Thoracic aorta (tissue), 2 donors: ENCODE data around the gene ARL15. TPM values are rescaled to one million over a fixed set of nuclear protein-coding genes. Genes with fewer than 3 reads are reported as not detected.

Experiments
- ATAC-seq: fragments of 150-250 bp; one replicate; pipeline ENCODE4 v1.8.0; 2017; ENCODE audit warnings: low read depth; ENCODE audit not compliant: insufficient number of reproducible peaks, low FRiP score
- DNase-seq: peaks from one replicate; pipeline ENCODE4 v3.0.0-alpha.2; 2020; ENCODE audit warnings: low spot score
- H3K27ac ChIP-seq, 2 donors: fragments of 200-600 bp; sonication (generic); 1 replicate in 1 of 2; 2 replicates in 1 of 2; pipeline ENCODE4 v1.5.1; 2016; ENCODE audit warnings: mild to moderate bottlenecking in 2 of 2, moderate library complexity in 2 of 2
- H3K27me3 ChIP-seq: fragments of 200-600 bp; sonication (generic); replicated peaks from 2 replicates; pipeline ENCODE4 v1.6.0; 2016; ENCODE audit warnings: mild to moderate bottlenecking; ENCODE audit not compliant: insufficient read depth
- H3K36me3 ChIP-seq: fragments of 200-600 bp; sonication (generic); one replicate; pipeline ENCODE4 v1.5.1; 2016
- H3K4me1 ChIP-seq, 2 donors: fragments of 200-600 bp; sonication (generic); 1 replicate in 1 of 2; 2 replicates in 1 of 2; pipeline versions ENCODE4 v1.5.1 to v1.6.0; 2016; ENCODE audit warnings: low read depth in 2 of 2, mild to moderate bottlenecking in 1 of 2; ENCODE audit not compliant: control insufficient read depth in 1 of 2
- H3K4me3 ChIP-seq: fragments of 200-600 bp; sonication (generic); 2 replicates; pipeline ENCODE4 v1.5.1; 2016; ENCODE audit warnings: mild to moderate bottlenecking
- H3K9me3 ChIP-seq: fragments of 200-600 bp; sonication (generic); 2 replicates; pipeline ENCODE4 v1.5.1; 2016
- total RNA-seq, 2 donors: library from RNA; depleted of rRNA; stranded (reverse); fragments of >200 nt; gene quantifications; one replicate each; pipeline versions ENCODE4 v1.1.0 to v1.2.3, GENCODE V29; 2016
- TF ChIP-seq, protein P1 (sequence below): fragments of 200-600 bp; sonication (generic); IDR thresholded peaks from one replicate; pipeline ENCODE4 v1.5.1; 2019; ENCODE audit warnings: antibody characterized with exemption

ARL15 gene
- total RNA-seq, 2 donors from 2014 or later, result 23.6 to 36.8 TPM

DNA sequence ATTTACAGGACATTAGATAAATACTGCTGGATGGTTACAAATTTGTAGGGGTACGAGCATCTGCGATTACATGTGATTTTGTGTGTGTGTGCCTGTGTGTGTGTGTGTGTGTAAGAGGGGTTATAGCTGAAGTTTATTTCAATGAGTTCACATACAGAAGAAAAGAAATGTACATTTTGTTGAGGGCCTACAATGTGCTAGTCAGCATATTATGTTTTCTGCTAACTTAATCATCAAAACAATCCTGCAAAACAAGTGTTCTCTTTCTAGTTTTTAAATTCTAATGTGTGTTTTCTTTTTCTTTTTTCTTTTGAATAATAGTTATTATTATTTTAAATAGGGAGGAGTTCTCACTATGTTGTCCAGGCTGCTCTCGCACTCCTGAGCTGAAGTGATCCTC, 305.7 kb downstream of the ARL15 start:
- H3K4me1 ChIP-seq, result peaks cover 0 to 8% of the 10 kb centered on the region in 2 donors
- H3K9me3 ChIP-seq, result no peaks in the 10 kb centered on the region
- H3K27me3 ChIP-seq, result no peaks in the 10 kb centered on the region
- no peak for ATAC-seq
- H3K27ac ChIP-seq, result no peak overlapping the region
- no peak overlapping the region for H3K4me3 ChIP-seq
- no peaks in the 10 kb centered on the region for H3K36me3 ChIP-seq
- DNase-seq, result no peak
- TF ChIP-seq, protein P1, sequence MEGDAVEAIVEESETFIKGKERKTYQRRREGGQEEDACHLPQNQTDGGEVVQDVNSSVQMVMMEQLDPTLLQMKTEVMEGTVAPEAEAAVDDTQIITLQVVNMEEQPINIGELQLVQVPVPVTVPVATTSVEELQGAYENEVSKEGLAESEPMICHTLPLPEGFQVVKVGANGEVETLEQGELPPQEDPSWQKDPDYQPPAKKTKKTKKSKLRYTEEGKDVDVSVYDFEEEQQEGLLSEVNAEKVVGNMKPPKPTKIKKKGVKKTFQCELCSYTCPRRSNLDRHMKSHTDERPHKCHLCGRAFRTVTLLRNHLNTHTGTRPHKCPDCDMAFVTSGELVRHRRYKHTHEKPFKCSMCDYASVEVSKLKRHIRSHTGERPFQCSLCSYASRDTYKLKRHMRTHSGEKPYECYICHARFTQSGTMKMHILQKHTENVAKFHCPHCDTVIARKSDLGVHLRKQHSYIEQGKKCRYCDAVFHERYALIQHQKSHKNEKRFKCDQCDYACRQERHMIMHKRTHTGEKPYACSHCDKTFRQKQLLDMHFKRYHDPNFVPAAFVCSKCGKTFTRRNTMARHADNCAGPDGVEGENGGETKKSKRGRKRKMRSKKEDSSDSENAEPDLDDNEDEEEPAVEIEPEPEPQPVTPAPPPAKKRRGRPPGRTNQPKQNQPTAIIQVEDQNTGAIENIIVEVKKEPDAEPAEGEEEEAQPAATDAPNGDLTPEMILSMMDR, result no peak

DNA sequence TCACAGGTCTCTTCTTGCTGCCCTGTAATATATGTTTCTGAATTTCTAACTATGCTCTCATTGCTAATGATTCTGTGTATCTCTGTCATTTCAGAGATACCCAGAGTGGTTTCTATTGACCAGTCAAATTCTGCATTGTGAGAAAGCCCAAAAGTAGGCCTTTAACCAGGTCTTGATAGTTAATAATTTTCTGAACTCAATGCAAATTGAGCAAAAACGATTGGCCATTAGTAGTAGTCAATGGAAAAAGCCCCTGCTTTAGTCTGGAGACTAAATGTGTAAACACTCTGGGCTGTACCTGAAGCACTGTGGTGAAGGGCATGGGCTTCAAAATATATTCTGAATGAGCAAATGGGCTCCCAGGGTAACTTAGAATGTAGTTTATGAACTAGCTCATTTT, 307.6 kb downstream of the ARL15 start:
- H3K27me3 ChIP-seq, result no peaks in the 10 kb centered on the region
- no peaks in the 10 kb centered on the region for H3K9me3 ChIP-seq
- ATAC-seq (no peak), DNase-seq (no peak)
- no peaks in the 10 kb centered on the region for H3K36me3 ChIP-seq
- no peak overlapping the region for H3K27ac ChIP-seq
- H3K4me1 ChIP-seq, result peaks cover 0 to 8% of the 10 kb centered on the region in 2 donors
- TF ChIP-seq, protein P1, result no peak
- no peak overlapping the region for H3K4me3 ChIP-seq

GRCh38 chr5:54001976-54002775, 308.2 kb downstream of the ARL15 start:
- DNase-seq (no peak), ATAC-seq (no peak)
- Histone ChIP-seq H3K27me3 (no peaks in the 10 kb centered on the region), H3K4me1 (peaks cover 0 to 8% of the 10 kb centered on the region in 2 donors), H3K4me3 (no peak overlapping the region), H3K9me3 (no peaks in the 10 kb centered on the region), H3K27ac (no peak overlapping the region), H3K36me3 (no peaks in the 10 kb centered on the region)
- TF ChIP-seq, protein P1, result no peak

DNA sequence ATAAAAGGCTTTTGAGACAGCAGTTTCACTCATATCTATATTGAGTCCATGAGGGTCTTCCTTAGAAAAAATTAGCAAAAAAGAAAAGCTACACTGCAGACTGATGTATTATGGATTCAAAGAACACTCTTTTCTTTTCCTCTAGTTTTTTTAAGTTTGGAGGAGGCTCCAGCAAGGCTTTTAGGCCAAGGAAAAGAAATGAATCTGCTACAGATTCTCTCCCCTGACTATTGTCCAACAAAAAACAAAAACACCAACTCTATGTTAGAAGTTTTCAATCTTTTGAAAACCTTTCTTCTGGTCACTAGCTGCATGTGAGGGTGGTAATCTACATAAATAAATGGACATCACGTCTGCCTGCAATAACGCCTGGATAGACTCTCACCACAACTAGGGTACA, 310.4 kb downstream of the ARL15 start:
- Histone ChIP-seq H3K27ac (no peak overlapping the region), H3K27me3 (no peaks in the 10 kb centered on the region), H3K4me1 (peaks cover 0 to 8% of the 10 kb centered on the region in 2 donors), H3K36me3 (no peaks in the 10 kb centered on the region), H3K4me3 (no peak overlapping the region), H3K9me3 (no peaks in the 10 kb centered on the region)
- ATAC-seq (no peak), DNase-seq (no peak)
- TF ChIP-seq, protein P1, result no peak

DNA sequence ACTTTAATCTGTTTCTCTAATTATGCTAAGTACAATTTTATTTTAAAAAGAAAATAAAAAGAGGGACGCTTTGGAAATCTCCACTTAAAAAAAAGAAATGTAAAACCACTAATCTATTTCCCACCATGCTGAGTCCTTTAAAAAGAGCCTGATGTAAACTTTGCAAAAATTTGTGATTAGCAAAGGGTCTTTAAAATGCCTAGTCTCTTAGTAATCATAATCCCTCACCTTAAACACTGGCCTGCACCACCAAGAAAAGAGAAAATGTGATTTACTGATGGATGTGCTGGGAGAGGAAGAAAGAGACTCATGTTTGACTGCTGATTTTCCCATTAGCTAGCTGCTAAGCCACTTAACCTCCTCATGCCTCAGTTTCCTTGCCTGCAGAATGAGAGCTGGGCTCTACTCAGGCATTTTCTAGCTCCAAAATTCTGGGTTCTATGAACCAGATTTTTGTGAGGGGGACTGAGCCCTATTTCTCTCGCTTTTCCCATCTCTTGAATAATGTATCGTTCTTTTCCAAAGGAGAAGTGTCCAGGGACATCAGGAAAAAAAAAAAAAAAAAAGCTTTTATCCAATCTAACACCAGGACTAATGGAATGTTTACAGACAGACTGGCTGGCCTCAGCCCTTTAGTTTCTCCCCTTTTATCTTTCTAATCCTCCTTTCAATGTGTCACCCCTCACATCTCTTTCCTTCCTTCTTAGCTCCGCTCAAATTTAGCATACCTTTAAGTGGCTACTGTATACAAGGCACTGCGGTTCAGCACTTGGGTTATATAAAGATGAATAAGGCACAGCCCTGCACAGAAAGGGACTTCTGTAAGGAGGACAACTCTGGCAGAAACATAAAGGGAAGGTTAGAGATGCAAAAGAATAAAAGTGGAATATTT, 312.4 kb downstream of the ARL15 start:
- H3K27ac ChIP-seq, result no peak overlapping the region
- no peaks in the 10 kb centered on the region for H3K36me3 ChIP-seq
- ATAC-seq (no peak), DNase-seq (no peak)
- TF ChIP-seq, protein P1, result no peak
- H3K9me3 ChIP-seq, result no peaks in the 10 kb centered on the region
- peaks cover 0 to 8% of the 10 kb centered on the region in 2 donors for H3K4me1 ChIP-seq
- H3K27me3 ChIP-seq, result no peaks in the 10 kb centered on the region
- H3K4me3 ChIP-seq, result no peak overlapping the region
